Peyer's patch (tissue), 4 donors: ENCODE measurements around the gene ZSCAN5B.

Experiments used
- CTCF ChIP-seq, 6 experiments: fragments of 450-650 bp in 4 of 6; fragments of 200-600 bp in 2 of 6; sonication (generic) in 1 of 6; IDR thresholded peaks; one replicate each; pipeline ENCODE4 v1.5.1; 2017 to 2019; ENCODE audit warnings: antibody characterized with exemption in 6 of 6, mild to moderate bottlenecking in 3 of 6, moderate library complexity in 1 of 6
- POLR2A ChIP-seq, 2 donors: fragments of 450-650 bp; IDR thresholded peaks; one replicate each; pipeline ENCODE4 v1.5.1; 2017; ENCODE audit warnings: antibody characterized with exemption in 2 of 2, mild to moderate bottlenecking in 2 of 2, moderate library complexity in 2 of 2

GRCh38 chr19:56158170-56158757 is 39.3 kb downstream of the ZSCAN5B start:
- TF ChIP-seq CTCF (IDR thresholded peaks at IDR 0.05), result no peak
- TF ChIP-seq POLR2A (IDR thresholded peaks at IDR 0.05), result no peak
